B cell (primary cell): ENCODE measurements around the gene SNPH. TPM values are rescaled to one million over a fixed set of nuclear protein-coding genes. Genes with fewer than 3 reads are reported as not detected.

ENCODE experiments used
- ATAC-seq: fragments of 200-7000 bp; cut with Tn5 transposase; one replicate; pipeline ENCODE4 v1.10.0; 2021; ENCODE audit warnings: low read depth, mild to moderate bottlenecking, moderate number of reproducible peaks, moderate library complexity
- CTCF ChIA-PET: fragments of 350-600 bp; sonication (Branson Sonifier 250); formaldehyde crosslinking; loops from one replicate; lab custom pipeline; 2021; ENCODE audit warnings: antibody characterized with exemption, inconsistent platforms; lab: Charles Lee
- POLR2A ChIA-PET: fragments of 350-600 bp; sonication (Branson Sonifier 250); formaldehyde crosslinking; loops from one replicate; lab custom pipeline; 2021; ENCODE audit warnings: antibody characterized with exemption; lab: Charles Lee
- DNase-seq: peaks from one replicate; pipeline ENCODE4 v3.0.0; 2013
- H2AFZ ChIP-seq: 2 replicates; pipeline ENCODE4 v1.6.1; 2012; ENCODE audit warnings: mild to moderate bottlenecking, low read depth, low read length; ENCODE audit not compliant: insufficient read depth, poor library complexity, severe bottlenecking
- H3K27ac ChIP-seq, 2 donors: 1 replicate in 1 of 2; 2 replicates in 1 of 2; pipeline ENCODE4 v1.5.1; 2012 to 2013; ENCODE audit warnings: low read length in 2 of 2, mild to moderate bottlenecking in 2 of 2, moderate library complexity in 1 of 2
- H3K27me3 ChIP-seq, 4 experiments: fragments of 200-600 bp in 1 of 4; sonication (generic) in 1 of 4; replicated peaks in 1 of 4; 1 replicate in 2 of 4; 2 replicates in 2 of 4; pipeline versions ENCODE4 v1.6.1 to v1.7.0; 2013 to 2016; ENCODE audit warnings: low read length in 3 of 4, mild to moderate bottlenecking in 2 of 4, mixed read lengths in 1 of 4, moderate library complexity in 1 of 4; ENCODE audit not compliant: insufficient read depth in 4 of 4, control insufficient read depth in 3 of 4; ENCODE audit errors: control extremely low read depth in 1 of 4
- H3K36me3 ChIP-seq, 2 experiments: replicated peaks in 1 of 2; 1 replicate in 1 of 2; 2 replicates in 1 of 2; pipeline versions ENCODE4 v1.6.1 to v1.7.1; 2013; ENCODE audit warnings: low read length in 1 of 2; ENCODE audit not compliant: insufficient read depth in 2 of 2, control insufficient read depth in 1 of 2; ENCODE audit errors: control extremely low read depth in 1 of 2, extremely low read depth in 1 of 2
- H3K4me1 ChIP-seq, 2 donors: fragments of 200-600 bp in 1 of 2; sonication (generic) in 1 of 2; 1 replicate in 1 of 2; 2 replicates in 1 of 2; pipeline versions ENCODE4 v1.5.1 to v1.6.1; 2013 to 2017; ENCODE audit warnings: low read length in 2 of 2; ENCODE audit not compliant: control insufficient read depth in 2 of 2, insufficient read depth in 2 of 2
- H3K4me2 ChIP-seq: replicated peaks from 2 replicates; pipeline ENCODE3; 2012; ENCODE audit warnings: mild to moderate bottlenecking, low read depth, low read length; ENCODE audit not compliant: poor library complexity, severe bottlenecking
- H3K4me3 ChIP-seq, 5 experiments: fragments of 200-600 bp in 1 of 5; sonication (generic) in 1 of 5; 1 replicate in 3 of 5; 2 replicates in 2 of 5; pipeline versions ENCODE4 v1.5.1 to v1.7.0; 2011 to 2016; ENCODE audit warnings: low read length in 4 of 5, mild to moderate bottlenecking in 4 of 5, low read depth in 2 of 5, control low read depth in 1 of 5, moderate library complexity in 1 of 5; ENCODE audit not compliant: insufficient read depth in 1 of 5; ENCODE audit errors: control extremely low read depth in 1 of 5, extremely low read depth in 1 of 5
- H3K79me2 ChIP-seq: fragments of 200-600 bp; sonication (generic); one replicate; pipeline ENCODE4 v1.6.0; 2016; ENCODE audit warnings: low read length; ENCODE audit not compliant: control insufficient read depth, insufficient read depth
- H3K9ac ChIP-seq: fragments of 200-600 bp; sonication (generic); 2 replicates; pipeline ENCODE4 v1.6.1; 2017; ENCODE audit warnings: mild to moderate bottlenecking, low read length, moderate library complexity
- H3K9me3 ChIP-seq, 3 donors: one replicate each; pipeline versions ENCODE4 v1.6.1 to v1.7.1; 2013; ENCODE audit warnings: low read length in 2 of 3; ENCODE audit not compliant: control insufficient read depth in 2 of 3, insufficient read depth in 1 of 3; ENCODE audit errors: control extremely low read depth in 1 of 3
- H4K20me1 ChIP-seq: 2 replicates; pipeline ENCODE4 v1.6.0; 2012; ENCODE audit warnings: mild to moderate bottlenecking, low read length; ENCODE audit not compliant: insufficient read depth, control insufficient read depth, poor library complexity, severe bottlenecking
- H3K27ac Mint-ChIP-seq: one replicate; pipeline ENCODE4 v1.8.0; 2021; ENCODE audit warnings: mixed read lengths
- H3K27me3 Mint-ChIP-seq: one replicate; pipeline ENCODE4 v1.8.0; 2021; ENCODE audit warnings: mixed read lengths
- H3K4me1 Mint-ChIP-seq: one replicate; pipeline ENCODE4 v1.8.0; 2021; ENCODE audit warnings: mixed read lengths
- H3K4me3 Mint-ChIP-seq: one replicate; pipeline ENCODE4 v1.8.0; 2021; ENCODE audit warnings: mixed read lengths
- H3K9me3 Mint-ChIP-seq: one replicate; pipeline ENCODE4 v1.8.0; 2022; ENCODE audit warnings: mixed read lengths; ENCODE audit not compliant: insufficient read depth
- CTCF ChIP-seq: fragments of 200-600 bp; IDR thresholded peaks from one replicate; pipeline ENCODE4 v1.8.0; 2022; ENCODE audit warnings: antibody characterized with exemption, mild to moderate bottlenecking
- EZH2 ChIP-seq: IDR thresholded peaks from 2 replicates; pipeline ENCODE4 v1.6.1; 2012; ENCODE audit warnings: borderline replicate concordance, low read depth, mild to moderate bottlenecking, moderate library complexity, low read length; ENCODE audit not compliant: insufficient read depth, poor library complexity, severe bottlenecking
- WGBS: methylation state at CpG from one replicate; pipeline ENCODE4 v1.1.5; 2013; ENCODE audit warnings: missing lambda C conversion rate; ENCODE audit not compliant: insufficient coverage; 5-methylcytosine and 5-hydroxymethylcytosine counted together
- intact Hi-C: fragments of 100-400 bp; cut with micrococcal nuclease; formaldehyde crosslinking; loops from one replicate; pipeline ENCODE4 v1.10.0; 2022
- polyA plus RNA-seq: library from polyadenylated mRNA; depleted of rRNA; stranded (reverse); fragments of >200 nt; gene quantifications from 2 replicates; pipeline ENCODE4 v1.2.3, GENCODE V29; 2012
- total RNA-seq, 2 donors: library from RNA; stranded (reverse); fragments of 120-200 nt in 1 of 2; gene quantifications; 1 replicate in 1 of 2; 2 replicates in 1 of 2; pipeline versions ENCODE4 v1.2.3 to v1.2.4, GENCODE V29; 2013 to 2022

Gene SNPH
- total and polyA plus RNA-seq, 2 donors (not counting 1 experiment from before 2014, with no cell fraction given): 0.67 to 3.0 TPM

GRCh38 chr20:1265916-1266166 is 253 bp upstream of the SNPH start:
- Histone ChIP-seq H3K4me2 (peak overlapping the region; percentile 91), H3K36me3 (no peaks in the 10 kb centered on the region), H3K27me3 (peaks cover 0 to 17% (median 9%) of the 10 kb centered on the region in 4 experiments), H3K9ac (peak overlapping the region; percentile 61), H3K4me1 (peaks cover 9 to 15% of the 10 kb centered on the region in 2 donors), H2AFZ (peak overlapping the region; percentile 85), H3K79me2 (no peaks in the 10 kb centered on the region), H3K27ac (no peak overlapping the region), H4K20me1 (no peaks in the 10 kb centered on the region), H3K4me3 (peak overlapping the region; percentile 3 to 70 (median 54)), H3K9me3 (peaks cover 2 to 8% (median 7%) of the 10 kb centered on the region in 3 donors)
- 0% methylated on average over 1 of the region's 10 CpGs for WGBS
- Mint-ChIP-seq H3K4me3 (peak overlapping the region; percentile 91), H3K27me3 (peaks cover 10% of the 10 kb centered on the region), H3K27ac (peak overlapping the region; percentile 79), H3K9me3 (no peaks in the 10 kb centered on the region), H3K4me1 (peaks cover 13% of the 10 kb centered on the region)
- TF ChIP-seq CTCF (no peak), EZH2 (no peak)
- CTCF ChIA-PET: interaction anchor here (0.6 to 1.5 kb wide), 6 partner anchors 11 to 238 kb away, joined by 3 to 7 read pairs (median 4); partner anchors contain the start of gene NSFL1C
- intact Hi-C loops: loop anchor here (1.0 to 5.0 kb wide), 2 partner anchors 59 to 149 kb away; partner anchors contain the start of gene PSMF1
- POLR2A ChIA-PET: interaction anchor here (0.6 kb wide), 1 partner anchor 1583 kb away, joined by 3 read pairs; no protein-coding TSS in a partner anchor
- no peak for ATAC-seq
- no peak for DNase-seq

- peak overlapping the region; percentile 85 for H2AFZ ChIP-seq
- DNase-seq: no peak
- H3K9ac ChIP-seq: peak overlapping the region; percentile 61
- H3K4me3 ChIP-seq: no peak overlapping the region
- Mint-ChIP-seq H3K4me1 (peaks cover 13% of the 10 kb centered on the region), H3K27ac (no peak overlapping the region), H3K27me3 (peaks cover 6% of the 10 kb centered on the region), H3K9me3 (no peaks in the 10 kb centered on the region), H3K4me3 (peak overlapping the region; percentile 91)
- H4K20me1 ChIP-seq: no peaks in the 10 kb centered on the region
- ChIA-PET POLR2A (interaction anchor here (0.7 kb wide), 1 partner anchor 580 kb away, joined by 4 read pairs; no protein-coding TSS in a partner anchor), CTCF (interaction anchor here (1.2 to 1.5 kb wide), 2 partner anchors 170 to 200 kb away, joined by 4 to 5 read pairs; partner anchors contain the start of gene NSFL1C)
- 95% methylated on average over 7 of the region's 8 CpGs for WGBS
- ATAC-seq: no peak
- H3K4me1 ChIP-seq: peaks cover 9 to 15% of the 10 kb centered on the region in 2 donors
- peaks cover 2 to 7% (median 4%) of the 10 kb centered on the region in 3 donors for H3K9me3 ChIP-seq
- TF ChIP-seq CTCF: no peak
- TF ChIP-seq EZH2: no peak
- no peaks in the 10 kb centered on the region for H3K79me2 ChIP-seq
- H3K4me2 ChIP-seq: peak overlapping the region; percentile 91
- no peak overlapping the region for H3K27ac ChIP-seq
- intact Hi-C loops: loop anchor here (5.0 kb wide), 1 partner anchor 150 kb away; the partner anchor contains the start of gene PSMF1
- peaks cover 0 to 13% (median 6%) of the 10 kb centered on the region in 4 experiments for H3K27me3 ChIP-seq
- H3K36me3 ChIP-seq: no peaks in the 10 kb centered on the region
Observed at GRCh38 chr20:1267161-1267560, 1.1 kb downstream of the SNPH start.
